Activated CD4-positive, alpha-beta memory T cell treated with anti-CD3 and anti-CD28 coated beads, Interleukin-2, amount 10 ng/mL, durations not matched to agents 7 days and 5 days (primary cell): ENCODE measurements around the gene PLXNB3. TPM values are rescaled to one million over a fixed set of nuclear protein-coding genes. Genes with fewer than 3 reads are reported as not detected.

Source experiments
- CTCF ChIA-PET: fragments of 350-600 bp; sonication (Branson Sonifier 250); formaldehyde crosslinking; loops from one replicate; lab custom pipeline; 2021; ENCODE audit warnings: antibody characterized with exemption, inconsistent platforms; lab: Charles Lee
- POLR2A ChIA-PET: fragments of 350-600 bp; sonication (Branson Sonifier 250); formaldehyde crosslinking; loops from one replicate; lab custom pipeline; 2021; ENCODE audit warnings: antibody characterized with exemption; lab: Charles Lee
- DNase-seq: peaks from one replicate; pipeline ENCODE4 v3.0.0-alpha.2; 2020
- H3K27ac Mint-ChIP-seq: one replicate; pipeline ENCODE4 v1.8.0; 2021; ENCODE audit warnings: mild to moderate bottlenecking, mixed read lengths
- H3K27me3 Mint-ChIP-seq: one replicate; pipeline ENCODE4 v1.8.0; 2021; ENCODE audit warnings: mixed read lengths
- H3K36me3 Mint-ChIP-seq: one replicate; pipeline ENCODE4 v1.8.0; 2021; ENCODE audit warnings: low read depth, mixed read lengths
- H3K4me1 Mint-ChIP-seq: one replicate; pipeline ENCODE4 v1.8.0; 2021; ENCODE audit warnings: mixed read lengths
- H3K4me3 Mint-ChIP-seq: one replicate; pipeline ENCODE4 v1.8.0; 2021; ENCODE audit warnings: mild to moderate bottlenecking, mixed read lengths
- H3K9me3 Mint-ChIP-seq: one replicate; pipeline ENCODE4 v1.8.0; 2021; ENCODE audit warnings: mixed read lengths
- total RNA-seq, 2 experiments: library from RNA; stranded (reverse); gene quantifications; one replicate each; pipeline ENCODE4 v1.2.3, GENCODE V29; 2021

The PLXNB3 gene
- total RNA-seq, 2 experiments from 2014 or later = 0.18 to 0.58 TPM

DNA sequence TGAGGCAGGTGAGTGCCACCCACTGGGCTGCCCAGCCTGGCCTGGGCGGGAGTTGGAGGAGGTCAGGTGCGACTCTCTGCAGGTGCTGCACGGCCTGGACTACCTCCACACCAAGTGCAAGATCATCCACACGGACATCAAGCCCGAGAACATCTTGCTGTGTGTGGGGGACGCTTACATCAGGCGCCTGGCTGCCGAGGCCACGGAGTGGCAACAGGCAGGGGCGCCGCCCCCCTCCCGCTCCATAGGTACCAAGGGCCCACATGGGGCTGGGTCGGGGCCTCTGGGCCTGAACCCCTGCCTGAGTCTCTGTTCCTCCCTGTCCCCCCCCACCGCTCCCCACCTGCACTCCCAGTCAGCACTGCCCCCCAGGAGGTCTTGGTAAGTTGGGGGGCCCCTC lies 18.8 kb downstream of the PLXNB3 start:
- ChIA-PET CTCF (no interaction called here), POLR2A (no interaction called here)
- H3K4me1 Mint-ChIP-seq = no peaks in the 10 kb centered on the region
- H3K27me3 Mint-ChIP-seq = peaks cover 9% of the 10 kb centered on the region
- H3K27ac Mint-ChIP-seq = no peak overlapping the region
- no peak overlapping the region for H3K4me3 Mint-ChIP-seq
- H3K9me3 Mint-ChIP-seq = no peaks in the 10 kb centered on the region
- no peak for DNase-seq
- H3K36me3 Mint-ChIP-seq = peaks cover 4% of the 10 kb centered on the region

DNA sequence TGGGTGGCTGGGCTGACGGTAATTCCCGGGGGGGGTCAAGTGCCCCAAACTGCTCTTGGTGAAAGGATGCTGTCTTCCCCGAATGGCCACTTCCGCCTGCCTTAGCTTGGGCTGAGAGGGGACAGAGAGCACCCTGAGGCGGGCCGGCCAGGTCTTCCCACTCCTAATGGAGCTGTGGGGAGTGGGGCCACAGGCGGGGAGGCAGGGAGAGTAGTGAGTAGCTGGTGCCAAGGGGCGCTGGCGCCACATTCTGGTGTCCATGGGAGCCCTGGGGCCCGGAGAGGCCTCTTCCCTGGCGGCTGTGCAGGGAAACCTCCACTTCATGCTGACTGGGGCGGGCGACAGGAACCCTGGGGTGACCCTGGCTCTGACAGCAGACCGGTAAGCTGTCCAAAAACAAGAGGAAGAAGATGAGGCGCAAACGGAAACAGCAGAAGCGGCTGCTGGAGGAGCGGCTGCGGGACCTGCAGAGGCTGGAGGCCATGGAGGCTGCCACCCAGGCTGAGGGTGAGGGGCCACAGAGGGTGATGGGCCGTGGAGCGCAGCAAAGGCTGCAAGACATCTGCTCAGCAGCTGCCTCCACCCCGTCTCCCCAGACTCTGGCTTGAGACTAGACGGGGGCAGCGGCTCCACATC lies 19.4 kb downstream of the PLXNB3 start:
- ChIA-PET POLR2A (no interaction called here), CTCF (no interaction called here)
- no peak overlapping the region for H3K27ac Mint-ChIP-seq
- H3K27me3 Mint-ChIP-seq = peaks cover 9% of the 10 kb centered on the region
- no peak for DNase-seq
- no peak overlapping the region for H3K4me3 Mint-ChIP-seq
- no peaks in the 10 kb centered on the region for H3K4me1 Mint-ChIP-seq
- no peaks in the 10 kb centered on the region for H3K9me3 Mint-ChIP-seq
- H3K36me3 Mint-ChIP-seq = peaks cover 4% of the 10 kb centered on the region

DNA sequence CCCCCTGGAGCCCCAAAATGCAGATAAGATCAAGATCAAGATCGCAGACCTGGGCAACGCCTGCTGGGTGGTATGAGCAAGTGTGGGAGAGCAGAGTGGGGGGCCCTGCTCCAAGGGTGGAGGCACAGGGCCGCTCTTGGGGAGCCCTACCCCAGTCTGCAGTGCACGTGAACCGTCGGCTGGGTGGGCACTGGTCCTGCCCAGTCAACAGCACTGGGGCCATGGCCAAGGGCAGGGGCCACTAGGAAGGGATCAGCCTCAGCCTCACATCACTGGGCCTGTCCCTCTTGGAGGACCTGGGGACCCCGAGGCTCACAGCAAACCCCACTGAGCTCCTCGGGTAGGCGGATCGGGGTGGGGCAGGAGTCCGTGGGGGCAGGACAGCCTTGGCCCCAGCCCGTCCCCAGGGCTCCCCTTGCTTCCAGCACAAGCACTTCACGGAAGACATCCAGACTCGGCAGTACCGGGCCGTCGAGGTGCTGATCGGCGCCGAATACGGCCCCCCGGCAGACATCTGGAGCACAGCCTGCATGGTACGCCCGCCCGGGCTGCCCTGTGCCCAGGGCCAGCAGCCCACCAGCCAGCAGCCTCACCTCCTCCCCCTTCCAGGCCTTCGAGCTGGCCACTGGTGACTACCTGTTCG lies 20.4 kb downstream of the PLXNB3 start:
- Mint-ChIP-seq H3K36me3 (peaks cover 4% of the 10 kb centered on the region), H3K27ac (no peak overlapping the region), H3K9me3 (no peaks in the 10 kb centered on the region), H3K4me3 (no peak overlapping the region), H3K27me3 (peaks cover 9% of the 10 kb centered on the region), H3K4me1 (no peaks in the 10 kb centered on the region)
- ChIA-PET POLR2A (no interaction called here), CTCF (no interaction called here)
- DNase-seq = no peak

DNA sequence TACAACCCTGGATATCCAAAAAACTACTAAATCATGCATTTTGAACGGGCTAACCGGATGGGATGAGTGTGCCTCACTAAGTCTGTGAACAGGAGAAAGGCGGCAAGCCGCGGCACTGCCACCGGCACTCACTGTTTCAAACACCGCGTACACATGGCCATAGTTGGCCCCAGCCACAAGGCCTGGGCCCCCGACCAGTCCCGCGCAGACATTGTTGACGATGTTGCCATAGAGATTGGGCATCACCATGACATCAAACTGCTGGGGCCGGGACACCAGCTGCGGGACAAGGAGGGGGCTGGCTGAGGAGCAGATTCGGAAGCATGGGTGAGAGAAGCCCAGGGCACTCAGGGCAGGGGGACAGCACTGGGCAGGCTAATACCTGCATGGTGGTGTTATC lies 22.6 kb downstream of the PLXNB3 start:
- Mint-ChIP-seq H3K27me3 (no peaks in the 10 kb centered on the region), H3K9me3 (no peaks in the 10 kb centered on the region), H3K4me1 (peaks cover 2% of the 10 kb centered on the region), H3K36me3 (peaks cover 4% of the 10 kb centered on the region), H3K27ac (no peak overlapping the region), H3K4me3 (no peak overlapping the region)
- ChIA-PET CTCF (no interaction called here), POLR2A (no interaction called here)
- DNase-seq = no peak

DNA sequence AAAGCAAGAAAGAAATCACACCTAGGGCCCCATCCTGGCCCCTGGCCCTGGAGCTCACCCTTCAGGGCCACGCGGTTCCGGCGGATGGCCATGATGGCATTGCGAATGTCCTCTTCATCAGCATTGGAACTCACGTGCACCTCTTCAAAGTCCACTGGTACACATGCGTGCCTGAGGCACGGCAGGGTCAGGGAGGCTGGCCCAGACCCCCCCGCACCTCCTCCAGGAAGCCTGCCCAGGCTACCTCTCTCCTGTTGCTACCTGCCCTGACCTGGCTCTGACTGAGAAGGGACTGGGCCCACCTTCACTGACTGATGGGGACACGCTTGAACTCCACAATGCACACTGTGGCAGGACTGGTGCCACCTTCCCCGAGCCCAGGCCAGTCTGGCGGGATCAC lies 25.6 kb downstream of the PLXNB3 start:
- ChIA-PET CTCF (no interaction called here), POLR2A (no interaction called here)
- Mint-ChIP-seq H3K4me3 (no peak overlapping the region), H3K27ac (no peak overlapping the region), H3K36me3 (peaks cover 9% of the 10 kb centered on the region), H3K27me3 (no peaks in the 10 kb centered on the region), H3K4me1 (peaks cover 12% of the 10 kb centered on the region), H3K9me3 (no peaks in the 10 kb centered on the region)
- DNase-seq = no peak

DNA sequence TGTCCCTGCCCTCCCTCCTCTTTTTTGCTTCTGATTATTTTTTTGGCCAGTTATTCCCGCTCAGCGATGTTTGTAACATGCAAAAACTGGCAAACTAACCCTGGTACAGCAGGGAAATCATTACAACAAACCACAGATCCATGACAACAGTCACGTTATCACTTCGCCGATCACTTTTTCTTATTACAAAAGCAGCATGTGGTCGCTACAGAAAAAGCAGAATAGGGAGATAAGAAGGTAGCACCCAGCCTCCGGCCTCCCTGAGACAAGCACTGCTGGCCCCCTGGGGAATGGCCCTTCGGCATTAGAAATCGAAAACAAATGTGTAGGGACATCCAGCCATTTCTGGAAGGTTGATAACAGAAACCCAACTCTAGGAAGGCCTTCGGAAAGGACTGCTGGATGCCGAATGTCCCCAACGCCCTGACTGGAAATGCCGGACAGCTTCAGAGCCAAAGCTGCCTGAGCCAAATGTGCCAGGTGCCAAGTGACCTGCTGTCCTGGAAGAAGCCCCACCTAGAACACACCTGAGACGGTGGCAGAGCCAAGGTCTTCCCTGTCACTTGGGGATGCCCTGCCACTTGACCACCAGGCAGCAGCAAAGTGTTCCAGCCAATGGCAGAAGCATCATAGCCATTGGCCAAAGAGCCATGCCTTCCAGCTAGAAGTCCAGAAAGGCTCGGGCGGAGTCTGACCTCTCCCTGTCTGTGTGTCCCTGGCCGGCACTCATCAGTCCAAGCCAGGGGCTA lies 27.2 kb downstream of the PLXNB3 start:
- H3K4me3 Mint-ChIP-seq = no peak overlapping the region
- H3K27me3 Mint-ChIP-seq = no peaks in the 10 kb centered on the region
- H3K9me3 Mint-ChIP-seq = no peaks in the 10 kb centered on the region
- ChIA-PET CTCF (no interaction called here), POLR2A (no interaction called here)
- H3K27ac Mint-ChIP-seq = no peak overlapping the region
- peaks cover 16% of the 10 kb centered on the region for H3K36me3 Mint-ChIP-seq
- peaks cover 18% of the 10 kb centered on the region for H3K4me1 Mint-ChIP-seq
- no peak for DNase-seq

DNA sequence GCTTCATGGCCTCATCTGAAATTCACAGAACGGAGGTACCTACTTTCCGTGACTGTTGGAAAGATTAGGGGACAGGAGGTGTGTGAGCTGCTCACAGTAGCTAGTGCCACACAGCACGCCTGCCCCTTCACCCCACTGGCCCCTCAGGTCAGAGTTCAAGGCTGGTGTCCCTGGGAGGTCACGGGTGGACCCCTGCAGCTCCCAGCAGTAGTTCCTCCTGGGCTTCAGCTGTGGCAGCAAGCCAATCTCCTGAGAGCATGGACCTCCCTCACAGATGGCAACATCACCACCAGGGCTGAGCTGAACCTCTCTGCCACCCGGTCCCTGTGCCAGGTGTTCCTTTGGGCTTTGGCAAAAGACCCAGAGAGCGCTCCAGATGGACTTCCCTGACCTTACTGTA lies 28.3 kb downstream of the PLXNB3 start:
- no peak for DNase-seq
- Mint-ChIP-seq H3K36me3 (peaks cover 21% of the 10 kb centered on the region), H3K27ac (no peak overlapping the region), H3K4me3 (no peak overlapping the region), H3K4me1 (peaks cover 24% of the 10 kb centered on the region), H3K27me3 (no peaks in the 10 kb centered on the region), H3K9me3 (no peaks in the 10 kb centered on the region)
- ChIA-PET CTCF (no interaction called here), POLR2A (no interaction called here)

DNA sequence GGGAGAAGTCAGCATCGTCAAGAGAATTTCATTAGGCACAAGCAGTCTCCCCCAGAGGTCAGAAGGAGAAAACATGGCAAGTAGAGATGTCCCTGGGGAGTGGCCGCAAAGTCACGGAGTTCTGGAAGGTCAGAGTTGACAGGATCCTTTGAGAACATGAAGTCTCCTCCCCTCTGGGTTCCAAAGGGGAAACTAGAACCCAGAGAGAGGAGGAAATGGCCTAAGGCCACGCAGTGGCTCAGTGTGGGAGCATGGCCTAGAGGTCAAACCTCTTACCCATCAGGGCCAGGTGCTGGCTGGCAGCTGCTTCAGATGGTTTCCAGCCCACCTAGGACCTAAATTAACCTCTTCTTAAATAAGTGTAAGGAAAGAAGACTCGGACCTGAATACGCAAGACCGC lies 29.2 kb downstream of the PLXNB3 start:
- Mint-ChIP-seq H3K36me3 (peaks cover 25% of the 10 kb centered on the region), H3K9me3 (no peaks in the 10 kb centered on the region), H3K4me1 (peaks cover 24% of the 10 kb centered on the region), H3K27me3 (no peaks in the 10 kb centered on the region), H3K4me3 (peak overlapping the region; percentile 94), H3K27ac (peak overlapping the region; percentile 82)
- POLR2A ChIA-PET = interaction anchor here (1.1 to 2.4 kb wide), 2 partner anchors 12 to 133 kb away, joined by 4 to 25 read pairs; partner anchors contain the start of gene ARHGAP4
- no peak for DNase-seq
- CTCF ChIA-PET = no interaction called here

DNA sequence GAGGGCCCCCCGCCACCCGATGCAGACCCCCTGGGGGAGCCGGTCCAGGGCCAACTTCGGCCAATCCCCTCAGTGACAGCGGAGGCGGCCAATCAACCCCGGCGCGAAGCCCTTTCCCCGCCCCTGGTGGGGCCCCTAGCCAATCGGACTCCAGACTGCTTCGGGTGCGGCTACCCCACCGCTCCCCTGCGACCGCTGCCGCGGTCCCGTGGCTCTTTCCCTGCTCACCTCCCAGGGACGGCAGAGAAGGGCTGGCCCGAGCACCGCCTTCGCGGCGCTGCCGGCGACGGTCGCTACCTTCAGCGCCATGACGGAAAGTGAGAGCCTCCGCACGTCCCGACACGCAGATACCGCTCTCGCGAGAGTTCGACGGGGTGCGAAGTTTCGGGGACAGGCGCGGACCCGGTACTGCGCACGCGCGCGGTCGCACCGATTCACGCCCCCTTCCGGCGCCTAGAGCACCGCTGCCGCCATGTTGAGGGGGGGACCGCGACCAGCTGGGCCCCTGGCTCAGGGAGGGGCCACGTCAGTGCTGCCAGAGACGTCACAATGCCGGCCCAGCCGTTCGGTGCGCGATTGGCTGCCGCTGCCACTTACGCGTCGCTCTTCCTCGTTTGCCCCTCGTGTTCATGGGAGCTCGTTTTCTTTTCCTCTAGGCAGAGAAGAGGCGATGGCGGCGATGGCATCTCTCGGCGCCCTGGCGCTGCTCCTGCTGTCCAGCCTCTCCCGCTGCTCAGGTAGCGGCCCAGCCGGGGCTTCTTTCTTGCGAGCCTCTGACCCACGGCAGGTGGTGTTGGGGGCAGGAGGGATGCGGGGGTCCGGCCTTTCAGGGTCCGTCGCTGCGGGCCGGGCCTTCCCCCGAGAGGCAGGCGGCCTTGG lies 30.2 kb downstream of the PLXNB3 start, which contains the start of the genes IDH3G and SSR4:
Gene IDH3G, minus strand, starts transcription at position 358 of the 879 bp plus-strand sequence. Its CDS starts 49 bp downstream, at position 309.
Gene SSR4, plus strand, starts transcription at position 651 of the 879 bp plus-strand sequence. Its CDS starts 20 bp downstream, at position 671.
- Mint-ChIP-seq H3K4me3 (peak within 1 kb of the TSS; percentile 94), H3K9me3 (no peaks in the 10 kb centered on the region), H3K27me3 (no peaks in the 10 kb centered on the region), H3K36me3 (peaks cover 33% of the 10 kb centered on the region), H3K27ac (peak within 1 kb of the TSS; percentile 82), H3K4me1 (peaks cover 24% of the 10 kb centered on the region)
- DNase-seq = peak; percentile 94
- ChIA-PET CTCF (interaction anchor here (1.0 to 1.6 kb wide), 3 partner anchors 23 to 153 kb away, joined by 3 to 7 read pairs (median 4); no protein-coding TSS in a partner anchor), POLR2A (interaction anchor here (0.7 to 2.4 kb wide), 7 partner anchors 11 to 175 kb away, joined by 3 to 25 read pairs (median 4); partner anchors contain the start of gene ARHGAP4)

DNA sequence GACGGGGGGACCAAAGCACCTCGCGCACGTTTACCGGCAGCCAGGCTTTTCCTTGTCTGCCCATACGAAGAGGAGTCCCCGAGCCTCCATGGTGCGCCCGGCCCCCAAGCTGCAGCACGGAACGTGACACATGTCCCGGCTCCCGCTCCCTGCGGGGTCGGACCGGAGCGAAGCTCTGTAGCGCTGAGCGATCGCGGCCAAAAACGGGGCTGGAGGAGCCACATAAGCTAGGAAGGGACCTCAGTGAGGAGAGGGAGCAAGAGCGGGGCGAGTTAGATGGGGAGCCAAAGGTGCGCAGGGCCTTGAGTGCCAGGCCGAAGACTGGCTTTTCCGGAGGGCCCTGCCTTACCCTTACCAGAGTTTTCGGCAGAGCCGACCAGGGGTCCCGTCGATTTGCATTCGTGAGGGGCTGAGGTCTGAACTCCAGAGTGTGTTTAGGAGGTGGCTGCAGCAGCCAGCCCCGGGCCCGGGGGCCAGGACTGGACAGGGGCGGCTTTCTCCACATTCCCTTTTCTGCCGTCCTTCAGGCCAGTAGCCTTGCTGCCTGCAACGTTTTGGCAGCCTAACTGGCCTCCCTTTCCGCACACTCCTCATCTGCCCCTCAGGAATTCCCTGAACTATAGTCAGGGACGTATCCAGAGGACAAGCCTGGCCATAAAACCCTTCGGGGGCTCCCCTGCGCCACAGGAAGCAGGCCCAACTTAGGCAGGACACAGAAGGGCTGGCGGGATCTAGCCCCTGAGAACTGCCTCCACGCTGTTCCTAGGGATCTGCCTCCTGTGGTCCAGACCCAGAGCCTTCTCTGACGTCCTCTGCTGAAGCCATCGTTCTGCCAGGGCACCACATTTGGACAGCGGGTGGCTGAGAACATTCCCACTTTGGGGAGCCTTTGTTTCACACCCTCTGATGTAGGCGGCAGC lies 31.1 kb downstream of the PLXNB3 start:
- ChIA-PET CTCF (interaction anchor here (1.0 to 1.6 kb wide), 3 partner anchors 22 to 152 kb away, joined by 3 to 7 read pairs (median 4); no protein-coding TSS in a partner anchor), POLR2A (interaction anchor here (0.6 to 2.4 kb wide), 5 partner anchors 68 to 131 kb away, joined by 3 to 25 read pairs (median 4); partner anchors contain the start of gene ARHGAP4)
- peaks cover 24% of the 10 kb centered on the region for H3K4me1 Mint-ChIP-seq
- H3K36me3 Mint-ChIP-seq = peaks cover 33% of the 10 kb centered on the region
- no peaks in the 10 kb centered on the region for H3K9me3 Mint-ChIP-seq
- peak; percentile 23 for DNase-seq
- H3K27ac Mint-ChIP-seq = peak overlapping the region; percentile 75
- no peaks in the 10 kb centered on the region for H3K27me3 Mint-ChIP-seq
- peak overlapping the region; percentile 94 for H3K4me3 Mint-ChIP-seq

DNA sequence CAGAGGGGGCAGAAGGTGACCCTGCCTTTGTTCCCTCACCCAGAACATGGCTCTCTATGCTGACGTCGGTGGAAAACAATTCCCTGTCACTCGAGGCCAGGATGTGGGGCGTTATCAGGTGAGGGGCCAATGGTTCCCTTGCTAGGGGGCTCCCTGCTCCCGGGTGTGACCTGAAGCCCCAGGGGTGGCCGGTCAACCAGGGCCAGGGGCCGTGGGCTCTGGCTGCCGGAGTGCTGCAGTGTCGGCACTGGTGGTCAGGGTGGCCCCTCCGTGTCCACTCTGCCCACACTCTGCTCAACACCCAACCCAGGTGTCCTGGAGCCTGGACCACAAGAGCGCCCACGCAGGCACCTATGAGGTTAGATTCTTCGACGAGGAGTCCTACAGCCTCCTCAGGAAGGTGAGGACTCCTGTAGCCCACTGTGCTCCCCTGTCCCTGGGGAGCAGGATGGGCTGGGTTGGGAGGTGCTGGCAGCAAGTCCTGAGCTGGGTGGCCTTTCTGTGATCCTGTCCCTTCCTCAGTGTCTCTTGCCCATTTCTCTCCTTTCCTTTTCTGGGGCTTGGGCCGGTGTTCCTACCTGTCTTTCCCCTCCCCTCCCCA lies 33.5 kb downstream of the PLXNB3 start:
- H3K27me3 Mint-ChIP-seq = no peaks in the 10 kb centered on the region
- ChIA-PET CTCF (no interaction called here), POLR2A (no interaction called here)
- no peak overlapping the region for H3K27ac Mint-ChIP-seq
- peaks cover 33% of the 10 kb centered on the region for H3K36me3 Mint-ChIP-seq
- H3K9me3 Mint-ChIP-seq = no peaks in the 10 kb centered on the region
- no peak overlapping the region for H3K4me3 Mint-ChIP-seq
- H3K4me1 Mint-ChIP-seq = peaks cover 19% of the 10 kb centered on the region
- DNase-seq = no peak
